Naive thymus-derived CD4-positive, alpha-beta T cell (primary cell): ENCODE measurements around the gene TOP3A. TPM values are rescaled to one million over a fixed set of nuclear protein-coding genes. Genes with fewer than 3 reads are reported as not detected.

Experiments
- ATAC-seq: fragments of 150-1000 bp; cut with Tn5 transposase; 2 replicates; pipeline ENCODE4 v1.10.0; 2021; ENCODE audit warnings: mild to moderate bottlenecking, moderate library complexity
- CTCF ChIA-PET: fragments of 350-600 bp; sonication (Branson Sonifier 250); formaldehyde crosslinking; loops from one replicate; lab custom pipeline; 2021; ENCODE audit warnings: antibody characterized with exemption; lab: Charles Lee
- POLR2A ChIA-PET: fragments of 350-600 bp; sonication (Branson Sonifier 250); formaldehyde crosslinking; loops from one replicate; lab custom pipeline; 2021; ENCODE audit warnings: antibody characterized with exemption, inconsistent platforms; lab: Charles Lee
- DNase-seq, 9 donors: peaks; one replicate each; pipeline versions ENCODE4 v3.0.0 to v3.0.0-alpha.2; 2020 to 2022; ENCODE audit warnings: mixed read lengths in 1 of 9
- H3K27ac ChIP-seq: one replicate; pipeline ENCODE4 v1.7.0; 2013; ENCODE audit warnings: mild to moderate bottlenecking, low read depth, low read length, moderate library complexity
- H3K27me3 ChIP-seq, 2 donors: one replicate each; pipeline ENCODE4 v1.7.0; 2013; ENCODE audit warnings: low read length in 2 of 2, mild to moderate bottlenecking in 2 of 2, moderate library complexity in 2 of 2; ENCODE audit not compliant: control insufficient read depth in 2 of 2, insufficient read depth in 2 of 2
- H3K36me3 ChIP-seq, 3 experiments: 1 replicate in 2 of 3; 2 replicates in 1 of 3; pipeline ENCODE4 v1.7.0; 2013; ENCODE audit warnings: low read length in 3 of 3, mild to moderate bottlenecking in 3 of 3, moderate library complexity in 1 of 3; ENCODE audit not compliant: insufficient read depth in 3 of 3, control insufficient read depth in 2 of 3
- H3K4me1 ChIP-seq, 2 donors: one replicate each; pipeline ENCODE4 v1.7.0; 2013; ENCODE audit warnings: low read length in 2 of 2, mild to moderate bottlenecking in 2 of 2, moderate library complexity in 1 of 2; ENCODE audit not compliant: control insufficient read depth in 2 of 2, insufficient read depth in 2 of 2
- H3K4me3 ChIP-seq: 2 replicates; pipeline ENCODE4 v1.7.0; 2013; ENCODE audit warnings: mild to moderate bottlenecking, low read length
- H3K9me3 ChIP-seq, 3 experiments: 1 replicate in 2 of 3; 2 replicates in 1 of 3; pipeline ENCODE4 v1.7.0; 2013; ENCODE audit warnings: low read length in 3 of 3; ENCODE audit not compliant: control insufficient read depth in 2 of 3
- H3K27ac Mint-ChIP-seq, 9 donors: one replicate each; pipeline ENCODE4 v1.8.0; 2020 to 2022; ENCODE audit warnings: mixed read lengths in 9 of 9, mild to moderate bottlenecking in 8 of 9, moderate library complexity in 5 of 9, inconsistent platforms in 2 of 9
- H3K27me3 Mint-ChIP-seq, 5 donors: one replicate each; pipeline ENCODE4 v1.8.0; 2021 to 2022; ENCODE audit warnings: mixed read lengths in 5 of 5, mild to moderate bottlenecking in 1 of 5
- H3K36me3 Mint-ChIP-seq, 5 donors: one replicate each; pipeline ENCODE4 v1.8.0; 2020 to 2022; ENCODE audit warnings: mixed read lengths in 5 of 5, mild to moderate bottlenecking in 3 of 5, inconsistent platforms in 1 of 5
- H3K4me1 Mint-ChIP-seq, 7 donors: one replicate each; pipeline ENCODE4 v1.8.0; 2020 to 2022; ENCODE audit warnings: mixed read lengths in 7 of 7, mild to moderate bottlenecking in 3 of 7, inconsistent platforms in 1 of 7
- H3K4me3 Mint-ChIP-seq, 10 donors: one replicate each; pipeline ENCODE4 v1.8.0; 2020 to 2022; ENCODE audit warnings: mild to moderate bottlenecking in 10 of 10, mixed read lengths in 10 of 10, moderate library complexity in 6 of 10, inconsistent platforms in 2 of 10
- H3K9me3 Mint-ChIP-seq, 11 donors: one replicate each; pipeline ENCODE4 v1.8.0; 2020 to 2022; ENCODE audit warnings: mixed read lengths in 11 of 11, mild to moderate bottlenecking in 4 of 11, inconsistent platforms in 1 of 11, moderate library complexity in 1 of 11
- intact Hi-C, 2 donors: fragments of 100-400 bp; cut with micrococcal nuclease; formaldehyde crosslinking; loops; one replicate each; pipeline ENCODE4 v1.15.1; 2023
- polyA plus RNA-seq, 2 donors: library from polyadenylated mRNA; unstranded; fragments of 300-500 nt; fragmentation: Illumina TruSeq; gene quantifications; one replicate each; pipeline ENCODE4 v1.2.3, GENCODE V29; 2021
- total RNA-seq, 6 experiments: library from RNA in 5 of 6; stranded (reverse) in 5 of 6; gene quantifications; 1 replicate in 5 of 6; 2 replicates in 1 of 6; pipeline ENCODE4 v1.2.3 and lab custom pipeline; 2021 to 2026

TOP3A gene
- total and polyA plus RNA-seq, 7 experiments from 2014 or later = 13.7 to 74.9 (median 39.7) TPM

DNA sequence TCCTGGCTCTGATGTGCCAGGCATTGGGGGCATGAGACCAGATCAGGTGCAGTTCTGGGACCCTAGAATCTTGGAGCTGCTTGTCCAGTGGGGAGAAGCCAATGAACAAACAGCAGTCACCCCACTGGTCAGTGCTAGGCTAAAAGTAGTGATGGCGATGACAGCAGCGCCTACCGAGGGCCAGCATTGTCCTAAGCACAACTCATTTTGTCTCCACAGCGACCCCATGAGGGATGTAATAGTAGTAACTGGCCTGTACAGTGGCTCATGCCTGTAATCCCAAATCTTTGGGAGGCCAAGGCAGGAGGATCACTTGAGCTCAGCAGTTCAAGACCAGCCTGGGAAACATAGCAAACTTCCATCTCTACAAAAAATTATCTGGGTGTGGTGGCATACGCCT, 6.5 kb upstream of the TOP3A start:
- Histone ChIP-seq H3K36me3 (peaks cover 4 to 77% (median 13%) of the 10 kb centered on the region in 3 experiments), H3K9me3 (no peaks in the 10 kb centered on the region), H3K4me1 (peaks cover 33 to 42% of the 10 kb centered on the region in 2 donors), H3K4me3 (no peak overlapping the region), H3K27me3 (no peaks in the 10 kb centered on the region), H3K27ac (no peak overlapping the region)
- Mint-ChIP-seq H3K27ac (peak overlapping the region in 3 of 9 donors; percentile 23 to 56 (median 40)), H3K9me3 (peaks cover 0 to 6% (median 0%) of the 10 kb centered on the region in 11 donors), H3K4me3 (peak overlapping the region in 1 of 10 donors; percentile 19), H3K4me1 (peaks cover 48 to 72% (median 56%) of the 10 kb centered on the region in 7 donors), H3K27me3 (no peaks in the 10 kb centered on the region), H3K36me3 (peaks cover 4 to 42% (median 21%) of the 10 kb centered on the region in 5 donors)
- ATAC-seq = no peak
- intact Hi-C loops = no loop called here
- DNase-seq = no peak
- ChIA-PET POLR2A (interaction anchor here (0.7 kb wide), 1 partner anchor 42 kb away, joined by 3 read pairs; the partner anchor contains the start of gene SHMT1), CTCF (interaction anchor here (0.6 to 1.3 kb wide), 2 partner anchors 11 to 18 kb away, joined by 3 to 4 read pairs; no protein-coding TSS in a partner anchor)

DNA sequence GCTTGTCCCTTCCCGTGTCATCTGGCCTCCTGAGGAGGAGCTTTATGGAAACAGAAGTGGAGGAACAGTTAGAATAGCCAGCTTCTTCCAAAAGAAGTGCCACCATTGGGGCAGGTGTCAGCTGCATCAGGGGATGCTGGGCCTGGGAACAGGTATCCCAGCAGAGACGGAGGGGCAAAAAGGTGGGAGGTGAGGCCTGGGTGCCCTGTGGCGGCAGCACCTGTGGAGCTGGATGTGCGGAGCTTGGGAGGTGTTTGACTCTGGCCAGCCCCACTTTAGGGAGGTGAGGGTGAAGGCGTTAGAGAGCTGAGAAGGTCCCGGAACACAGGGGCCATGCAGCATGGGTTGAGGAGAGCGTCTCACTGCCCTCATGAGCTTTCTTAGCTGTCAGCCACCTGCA, 5.5 kb upstream of the TOP3A start:
- H3K27ac ChIP-seq = no peak overlapping the region
- ChIA-PET POLR2A (interaction anchor here (0.6 kb wide), 2 partner anchors 98 to 493 kb away, joined by 3 read pairs; no protein-coding TSS in a partner anchor), CTCF (interaction anchor here (0.6 to 1.3 kb wide), 3 partner anchors 12 to 1700 kb away, joined by 3 to 4 read pairs (median 4); no protein-coding TSS in a partner anchor)
- Mint-ChIP-seq H3K27ac (peak overlapping the region in 4 of 9 donors; percentile 38 to 82 (median 48)), H3K4me3 (peak overlapping the region in 3 of 10 donors; percentile 27 to 93 (median 78)), H3K27me3 (no peaks in the 10 kb centered on the region), H3K36me3 (peaks cover 4 to 45% (median 21%) of the 10 kb centered on the region in 5 donors), H3K9me3 (peaks cover 0 to 8% (median 0%) of the 10 kb centered on the region in 11 donors), H3K4me1 (peaks cover 54 to 76% (median 62%) of the 10 kb centered on the region in 7 donors)
- no peak overlapping the region for H3K4me3 ChIP-seq
- H3K9me3 ChIP-seq = no peaks in the 10 kb centered on the region
- ATAC-seq (no peak), DNase-seq (no peak)
- H3K4me1 ChIP-seq = peaks cover 42 to 49% of the 10 kb centered on the region in 2 donors
- H3K36me3 ChIP-seq = peaks cover 0 to 70% (median 13%) of the 10 kb centered on the region in 3 experiments
- intact Hi-C loops = no loop called here
- no peaks in the 10 kb centered on the region for H3K27me3 ChIP-seq

DNA sequence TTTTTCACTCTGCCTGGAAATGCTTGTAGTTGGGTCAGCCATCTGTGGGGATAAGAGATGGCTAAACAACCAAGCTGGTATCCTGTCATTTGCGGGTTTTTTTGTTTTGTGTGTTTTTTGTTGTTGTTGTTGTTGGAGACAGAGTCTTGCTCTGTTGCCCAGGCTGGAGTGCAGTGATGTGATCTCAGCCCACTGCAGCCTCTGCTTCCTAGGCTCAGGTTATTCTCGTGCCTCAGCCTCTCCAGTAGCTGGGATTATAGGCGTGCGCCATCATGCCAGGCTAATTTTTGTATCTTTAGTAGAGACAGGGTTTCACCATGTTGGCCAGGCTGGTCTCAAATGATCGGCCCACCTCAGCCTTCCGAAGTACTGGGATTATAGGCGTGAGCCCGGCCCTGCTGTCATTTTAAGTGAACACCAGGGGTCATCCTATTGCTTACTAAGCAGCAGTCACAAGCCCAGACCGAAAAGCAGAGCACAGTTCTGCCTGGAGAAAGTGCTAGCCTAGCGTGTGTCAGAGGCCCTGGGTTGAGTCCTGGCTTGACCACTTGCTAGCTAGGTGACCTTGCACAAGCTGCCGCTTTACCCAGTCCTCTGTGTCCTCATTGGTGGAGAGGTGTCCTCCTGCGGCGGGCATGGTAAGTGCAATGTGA, 4.9 kb upstream of the TOP3A start:
- Mint-ChIP-seq H3K9me3 (peaks cover 0 to 8% (median 0%) of the 10 kb centered on the region in 11 donors), H3K4me1 (peaks cover 49 to 75% (median 64%) of the 10 kb centered on the region in 7 donors), H3K4me3 (peak overlapping the region in 9 of 10 donors; percentile 41 to 93 (median 68)), H3K27me3 (peaks cover 0 to 2% (median 0%) of the 10 kb centered on the region in 5 donors), H3K27ac (peak overlapping the region in 5 of 9 donors; percentile 38 to 60 (median 41)), H3K36me3 (peaks cover 4 to 40% (median 16%) of the 10 kb centered on the region in 5 donors)
- peak in 1 of 9 donors; percentile 15 for DNase-seq
- intact Hi-C loops = loop anchor here (5.0 to 10.0 kb wide), 6 partner anchors 43 to 1667 kb away; partner anchors contain the start of genes PEMT (in 1 of the 2), PRPSAP2 (in 1 of the 2), SHMT1 (in 1 of the 2) and ZNF624 (in 1 of the 2)
- ChIA-PET CTCF (interaction anchor here (0.8 to 1.3 kb wide), 2 partner anchors 12 to 41 kb away, joined by 3 to 4 read pairs; no protein-coding TSS in a partner anchor), POLR2A (interaction anchor here (0.6 to 1.3 kb wide), 2 partner anchors 84 to 98 kb away, joined by 3 to 4 read pairs; no protein-coding TSS in a partner anchor)
- Histone ChIP-seq H3K36me3 (peaks cover 0 to 67% (median 13%) of the 10 kb centered on the region in 3 experiments), H3K27me3 (no peaks in the 10 kb centered on the region), H3K9me3 (no peaks in the 10 kb centered on the region), H3K4me1 (peaks cover 42 to 49% of the 10 kb centered on the region in 2 donors), H3K27ac (no peak overlapping the region), H3K4me3 (no peak overlapping the region)
- no peak for ATAC-seq

DNA sequence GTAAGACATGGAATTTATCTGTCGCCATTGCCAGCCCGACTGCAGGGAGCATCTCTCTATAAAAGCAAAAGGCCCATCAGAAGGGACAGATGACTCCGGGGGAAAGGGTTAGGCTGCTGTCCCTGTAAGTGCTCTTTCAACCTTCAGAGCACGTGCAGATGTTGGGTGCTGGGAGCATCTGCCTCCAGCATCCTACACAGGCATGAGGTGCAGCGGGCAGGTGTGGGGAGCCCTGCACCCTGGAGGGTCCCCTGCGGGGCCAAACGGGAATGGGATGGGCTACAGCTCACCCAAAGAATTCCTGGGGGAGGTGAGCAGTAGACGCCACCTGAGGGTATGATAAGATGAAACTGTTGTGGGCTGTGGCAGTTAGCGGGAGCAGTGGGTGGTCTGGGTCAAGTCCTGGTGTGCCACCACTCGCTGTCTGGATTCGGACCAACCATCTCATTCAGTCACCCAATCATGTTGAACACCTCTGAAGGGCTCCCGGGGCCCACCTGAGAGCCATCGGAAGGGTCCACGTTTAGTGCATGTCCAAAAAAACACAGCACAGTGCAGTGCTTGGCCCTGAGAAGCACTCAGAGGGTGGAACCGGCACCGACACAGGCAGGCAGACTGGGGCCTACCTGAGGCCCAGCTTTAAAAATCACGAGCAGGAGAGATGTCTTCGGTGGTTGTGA, 4.1 kb upstream of the TOP3A start:
- H3K27ac Mint-ChIP-seq = peak overlapping the region in 3 of 9 donors; percentile 20 to 56 (median 41)
- ChIA-PET POLR2A (interaction anchor here (1.3 kb wide), 1 partner anchor 83 kb away, joined by 4 read pairs; no protein-coding TSS in a partner anchor), CTCF (no interaction called here)
- H3K36me3 Mint-ChIP-seq = peaks cover 4 to 31% (median 16%) of the 10 kb centered on the region in 5 donors
- intact Hi-C loops = loop anchor here (5.0 to 10.0 kb wide), 6 partner anchors 43 to 1667 kb away; partner anchors contain the start of genes PEMT (in 1 of the 2), PRPSAP2 (in 1 of the 2), SHMT1 (in 1 of the 2) and ZNF624 (in 1 of the 2)
- no peak overlapping the region for H3K4me3 ChIP-seq
- ATAC-seq = no peak
- H3K9me3 Mint-ChIP-seq = peaks cover 0 to 8% (median 0%) of the 10 kb centered on the region in 11 donors
- H3K9me3 ChIP-seq = no peaks in the 10 kb centered on the region
- H3K4me3 Mint-ChIP-seq = peak overlapping the region in 8 of 10 donors; percentile 41 to 93 (median 68)
- H3K4me1 ChIP-seq = peaks cover 44 to 51% of the 10 kb centered on the region in 2 donors
- peaks cover 0 to 2% (median 0%) of the 10 kb centered on the region in 5 donors for H3K27me3 Mint-ChIP-seq
- H3K36me3 ChIP-seq = peaks cover 0 to 64% (median 10%) of the 10 kb centered on the region in 3 experiments
- DNase-seq = no peak
- no peaks in the 10 kb centered on the region for H3K27me3 ChIP-seq
- H3K4me1 Mint-ChIP-seq = peaks cover 51 to 79% (median 68%) of the 10 kb centered on the region in 7 donors
- no peak overlapping the region for H3K27ac ChIP-seq

DNA sequence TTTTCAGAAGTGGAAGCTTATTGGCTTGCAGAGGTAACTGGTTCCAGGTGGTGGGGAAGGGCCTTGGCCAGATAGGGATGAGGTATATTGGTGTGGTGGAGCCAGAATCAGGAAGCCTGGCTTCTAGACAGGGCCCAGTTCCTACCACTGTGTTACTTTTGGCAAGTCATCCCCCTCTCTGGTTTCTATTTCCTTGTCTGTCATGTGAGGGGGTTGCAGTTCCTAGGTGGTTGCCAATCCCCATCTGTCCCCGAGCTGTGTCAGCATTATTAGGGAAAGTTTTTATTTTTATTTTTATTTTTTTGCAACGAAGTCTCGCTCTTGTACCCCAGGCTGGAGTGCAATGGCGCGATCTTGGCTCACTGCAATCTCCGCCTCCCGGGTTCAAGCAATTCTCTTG, 3.3 kb upstream of the TOP3A start:
- Histone ChIP-seq H3K4me1 (peaks cover 52 to 56% of the 10 kb centered on the region in 2 donors), H3K36me3 (peaks cover 0 to 56% (median 4%) of the 10 kb centered on the region in 3 experiments), H3K9me3 (no peaks in the 10 kb centered on the region), H3K27me3 (no peaks in the 10 kb centered on the region), H3K27ac (peak overlapping the region; percentile 5), H3K4me3 (no peak overlapping the region)
- Mint-ChIP-seq H3K9me3 (peaks cover 0 to 8% (median 0%) of the 10 kb centered on the region in 11 donors), H3K36me3 (peaks cover 4 to 28% (median 15%) of the 10 kb centered on the region in 5 donors), H3K27me3 (peaks cover 0 to 2% (median 0%) of the 10 kb centered on the region in 5 donors), H3K4me3 (peak overlapping the region; percentile 18 to 93 (median 62)), H3K27ac (peak overlapping the region in 5 of 9 donors; percentile 2 to 92 (median 43)), H3K4me1 (peaks cover 59 to 87% (median 76%) of the 10 kb centered on the region in 7 donors)
- ChIA-PET CTCF (no interaction called here), POLR2A (interaction anchor here (1.2 kb wide), 1 partner anchor 57 kb away, joined by 3 read pairs; the partner anchor contains the start of gene MIEF2)
- intact Hi-C loops = loop anchor here (5.0 to 10.0 kb wide), 6 partner anchors 44 to 1666 kb away; partner anchors contain the start of genes PEMT (in 1 of the 2), PRPSAP2 (in 1 of the 2), SHMT1 (in 1 of the 2) and ZNF624 (in 1 of the 2)
- DNase-seq (no peak), ATAC-seq (no peak)
